Small intestine (tissue), 7 donors: ENCODE measurements around the gene MAST4. TPM values are rescaled to one million over a fixed set of nuclear protein-coding genes. Genes with fewer than 3 reads are reported as not detected.
"Not testable (repeated sequence)": the region's sequence is repeated elsewhere in the genome, so short reads cannot be mapped to it uniquely, and the experiment has no call there.

ENCODE experiments used
- DNase-seq, 2 donors: peaks; one replicate each; pipeline versions ENCODE4 v3.0.0 to v3.0.0-alpha.2; 2013
- FAIRE-seq: peaks from 2 replicates; lab custom pipeline; 2012; peaks lifted over from hg19 to GRCh38; lab: Jason Lieb, UNC
- H3K27ac ChIP-seq, 3 donors: one replicate each; pipeline ENCODE4 v1.5.1; 2013; ENCODE audit warnings: low read length in 2 of 3, mild to moderate bottlenecking in 2 of 3, control low read depth in 1 of 3, inconsistent platforms in 1 of 3, low read depth in 1 of 3, moderate library complexity in 1 of 3
- H3K27me3 ChIP-seq, 3 donors: one replicate each; pipeline ENCODE4 v1.6.1; 2013; ENCODE audit warnings: low read length in 3 of 3, inconsistent platforms in 1 of 3; ENCODE audit not compliant: control insufficient read depth in 3 of 3, insufficient read depth in 3 of 3
- H3K36me3 ChIP-seq, 3 donors: one replicate each; pipeline ENCODE4 v1.6.1; 2013; ENCODE audit warnings: low read length in 3 of 3, inconsistent platforms in 1 of 3, low read depth in 1 of 3, mild to moderate bottlenecking in 1 of 3, moderate library complexity in 1 of 3; ENCODE audit not compliant: control insufficient read depth in 3 of 3, insufficient read depth in 2 of 3
- H3K4me1 ChIP-seq, 3 donors: one replicate each; pipeline ENCODE4 v1.6.1; 2013; ENCODE audit warnings: low read length in 2 of 3, inconsistent platforms in 1 of 3, low read depth in 1 of 3, mild to moderate bottlenecking in 1 of 3, moderate library complexity in 1 of 3; ENCODE audit not compliant: control insufficient read depth in 3 of 3, insufficient read depth in 2 of 3
- H3K4me3 ChIP-seq, 3 donors: one replicate each; pipeline ENCODE4 v1.5.1; 2013; ENCODE audit warnings: low read length in 3 of 3, control low read depth in 1 of 3, inconsistent platforms in 1 of 3, low read depth in 1 of 3, mild to moderate bottlenecking in 1 of 3, moderate library complexity in 1 of 3
- H3K9me3 ChIP-seq, 2 donors: one replicate each; pipeline ENCODE4 v1.6.1; 2013; ENCODE audit warnings: low read depth in 1 of 2, low read length in 1 of 2; ENCODE audit not compliant: control insufficient read depth in 2 of 2, insufficient read depth in 1 of 2
- WGBS, 3 donors: extraction: QIAGEN DNeasy Blood & Tissue Kit; methylation state at CpG; one replicate each; pipeline ENCODE4 v1.1.7; 2013; 5-methylcytosine and 5-hydroxymethylcytosine counted together
- polyA plus RNA-seq, 4 donors: library from polyadenylated mRNA; stranded (reverse) in 3 of 4; unstranded in 1 of 4; fragments of 200-250 nt in 3 of 4; fragments of 120-200 nt in 1 of 4; gene quantifications; one replicate each; pipeline versions ENCODE4 v1.2.1 to v1.2.3, GENCODE V29; 2013
- donor health status: healthy with polysubstance abuse.
- donor health status: control.
- donor health status: control.
- donor health status: Bipolar disorder and iron deficiency.
- donor health status: healthy.

The MAST4 gene
- polyA plus RNA-seq, 4 donors: 3.0 to 16.4 (median 4.5) TPM

DNA sequence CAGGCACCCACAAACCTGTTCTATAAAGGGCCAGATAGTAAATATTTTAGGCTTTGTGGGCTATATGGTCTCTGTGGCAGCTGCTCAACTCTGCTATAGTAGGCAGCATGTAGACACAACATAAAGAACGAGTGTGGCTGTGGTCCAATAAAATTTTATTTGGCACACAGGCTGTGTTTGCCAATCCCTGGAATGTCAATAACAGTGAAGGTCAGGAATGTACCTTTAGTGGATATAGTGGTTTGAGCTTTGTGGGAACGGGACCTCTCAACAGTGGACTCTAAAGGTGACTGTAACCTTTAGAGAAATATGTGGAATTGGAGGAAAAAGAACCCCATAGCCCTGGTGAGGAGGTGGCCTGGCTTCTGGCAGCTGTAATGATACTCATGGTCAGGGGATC lies 145.2 kb downstream of the MAST4 start:
- DNase-seq: no peak
- WGBS, 3 donors: 17 to 64% (median 23%) methylated on average over 2 of the region's 2 CpGs
- Histone ChIP-seq H3K4me1 (no peaks in the 10 kb centered on the region), H3K4me3 (no peak overlapping the region), H3K27ac (no peak overlapping the region), H3K9me3 (peaks cover 0 to 3% of the 10 kb centered on the region in 2 donors), H3K27me3 (no peaks in the 10 kb centered on the region), H3K36me3 (no peaks in the 10 kb centered on the region)
- no peak for FAIRE-seq

DNA sequence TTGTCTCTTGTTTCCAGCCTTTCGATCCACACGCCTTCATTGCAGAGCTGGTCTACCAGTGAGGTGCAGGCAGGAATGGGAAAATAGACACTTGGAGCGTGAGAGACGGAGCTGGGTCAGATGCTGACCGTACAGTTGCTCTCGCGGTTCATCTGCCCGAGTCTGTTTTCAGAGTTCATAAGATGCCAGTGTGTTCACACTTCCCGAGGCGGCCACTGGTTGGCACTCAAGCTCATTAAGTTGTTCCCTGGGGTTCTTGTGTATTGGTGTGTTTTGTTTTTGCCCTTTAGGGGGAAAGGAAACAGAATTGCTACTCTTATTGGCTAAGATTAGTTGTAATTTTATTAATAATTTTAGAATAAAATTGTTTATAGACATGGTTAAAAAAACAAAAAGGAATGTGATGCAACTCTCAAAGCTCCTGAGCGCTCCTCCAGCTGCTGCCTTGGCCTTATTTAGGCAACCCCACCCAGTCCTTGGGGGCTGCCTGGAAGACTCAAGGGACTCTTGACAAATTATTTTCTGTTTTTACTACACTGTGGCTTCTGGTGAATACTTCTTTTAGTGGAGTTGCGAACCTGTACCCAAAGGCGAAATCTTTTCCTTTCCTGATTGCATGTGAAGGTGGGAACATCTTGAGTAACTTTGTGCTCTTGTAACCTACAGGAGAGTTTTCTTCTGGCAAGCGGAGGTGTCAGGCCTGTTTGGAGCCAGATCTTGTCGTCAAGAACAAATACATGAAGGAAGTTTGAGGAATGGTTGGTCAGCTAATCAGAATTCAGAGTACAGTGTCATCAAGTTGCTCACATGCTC lies 146.1 kb downstream of the MAST4 start:
- H3K4me1 ChIP-seq: no peaks in the 10 kb centered on the region
- WGBS, 3 donors: 73 to 82% (median 75%) methylated on average over 15 of the region's 15 CpGs
- FAIRE-seq: no peak
- peak overlapping the region in 1 of 3 donors; percentile 18 for H3K27ac ChIP-seq
- DNase-seq: peak; percentile 4 to 7
- peaks cover 0 to 3% of the 10 kb centered on the region in 2 donors for H3K9me3 ChIP-seq
- H3K27me3 ChIP-seq: no peaks in the 10 kb centered on the region
- no peaks in the 10 kb centered on the region for H3K36me3 ChIP-seq
- H3K4me3 ChIP-seq: no peak overlapping the region

DNA sequence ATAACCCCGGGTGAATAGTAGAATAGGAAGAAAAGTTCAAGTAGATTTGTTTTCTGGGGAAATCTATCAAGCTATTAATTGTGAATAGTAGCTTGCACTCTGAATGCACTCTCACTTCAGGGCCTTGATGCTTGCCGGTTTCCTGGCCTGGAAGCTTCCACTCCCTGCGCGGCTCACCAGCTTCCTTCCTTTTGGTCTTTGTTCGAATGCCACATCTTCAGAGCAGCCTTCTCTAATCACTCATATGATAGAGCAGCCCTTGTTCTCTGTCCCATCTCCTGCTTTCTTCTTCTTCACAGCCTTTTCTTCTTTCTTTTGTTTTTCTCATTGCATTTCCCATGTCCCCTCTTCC lies 146.7 kb downstream of the MAST4 start:
- no peak for FAIRE-seq

DNA sequence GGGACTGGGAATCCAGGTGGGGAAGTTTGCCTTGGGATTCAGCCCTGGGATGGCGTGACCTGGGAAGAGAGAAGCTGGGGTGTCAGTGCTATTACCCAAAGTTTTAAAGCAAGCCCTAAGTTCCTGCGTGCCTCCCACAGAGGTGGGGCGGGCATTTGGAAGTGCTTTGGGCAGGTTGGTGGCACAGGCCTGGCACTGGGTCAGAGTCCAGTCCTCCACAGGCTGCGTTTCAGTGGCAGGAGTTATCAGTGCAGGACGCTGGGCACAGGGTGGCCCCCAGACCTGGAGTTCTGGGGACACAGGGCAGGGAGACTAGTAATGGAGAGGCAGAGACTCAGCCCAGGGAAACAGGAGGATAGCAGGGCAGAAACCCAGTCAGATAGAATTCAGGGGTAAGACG lies 147.2 kb downstream of the MAST4 start:
- Histone ChIP-seq H3K4me1 (no peaks in the 10 kb centered on the region), H3K36me3 (no peaks in the 10 kb centered on the region), H3K27me3 (no peaks in the 10 kb centered on the region), H3K27ac (peak overlapping the region in 1 of 3 donors; percentile 14), H3K4me3 (no peak overlapping the region), H3K9me3 (peaks cover 0 to 3% of the 10 kb centered on the region in 2 donors)
- DNase-seq (no peak), FAIRE-seq (no peak)
- 58 to 86% (median 67%) methylated on average over 6 of the region's 6 CpGs for WGBS, 3 donors

More for the DNA sequence above, 146.7 kb downstream of the MAST4 start:
- Histone ChIP-seq H3K9me3 (peaks cover 0 to 3% of the 10 kb centered on the region in 2 donors), H3K4me1 (no peaks in the 10 kb centered on the region), H3K27ac (no peak overlapping the region), H3K36me3 (no peaks in the 10 kb centered on the region), H3K4me3 (no peak overlapping the region), H3K27me3 (no peaks in the 10 kb centered on the region)
- DNase-seq: no peak
- WGBS, 3 donors: 65 to 83% (median 75%) methylated on average over 5 of the region's 5 CpGs

DNA sequence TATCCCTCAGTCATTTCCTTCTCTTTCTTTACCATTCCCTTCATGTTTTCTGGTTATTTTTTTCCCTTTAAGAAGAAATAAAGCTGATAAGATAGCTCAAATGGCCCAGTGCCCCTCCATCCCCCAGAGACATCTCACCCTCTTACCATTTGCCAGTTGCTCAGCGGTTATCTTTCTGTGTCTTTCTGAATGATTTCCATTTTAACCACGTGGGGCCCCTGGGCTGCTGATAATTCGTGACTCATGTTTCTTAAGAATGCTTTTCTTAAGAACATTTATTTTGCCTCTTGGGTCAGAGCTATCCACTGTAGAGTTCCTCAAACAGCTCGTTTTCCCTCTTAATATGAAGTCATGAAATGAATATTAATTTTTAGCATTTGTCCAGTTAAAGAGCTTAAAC lies 147.8 kb downstream of the MAST4 start:
- 38 to 55% (median 41%) methylated on average over 4 of the region's 4 CpGs for WGBS, 3 donors
- Histone ChIP-seq H3K27ac (no peak overlapping the region), H3K4me1 (no peaks in the 10 kb centered on the region), H3K36me3 (no peaks in the 10 kb centered on the region), H3K27me3 (no peaks in the 10 kb centered on the region), H3K9me3 (peaks cover 0 to 3% of the 10 kb centered on the region in 2 donors), H3K4me3 (no peak overlapping the region)
- no peak for DNase-seq
- no peak for FAIRE-seq

DNA sequence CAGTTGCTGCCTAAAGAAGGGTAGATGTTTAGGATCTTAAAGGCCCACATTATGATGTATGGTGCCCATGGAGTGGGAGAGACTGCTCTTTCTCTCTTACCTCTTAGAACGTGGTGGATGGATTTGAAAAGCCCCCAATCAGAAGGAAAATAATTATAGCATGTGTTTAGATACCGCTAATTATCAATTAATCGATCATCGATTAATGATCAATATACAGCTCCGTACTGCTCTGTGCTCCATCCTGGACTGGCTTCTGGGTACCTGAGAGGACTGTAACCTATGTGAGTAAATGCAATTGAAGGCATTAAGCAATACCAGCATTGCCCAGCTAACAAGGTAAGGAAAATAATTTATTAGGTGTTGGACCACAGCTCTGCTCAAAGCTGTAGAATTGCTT lies 149.1 kb downstream of the MAST4 start:
- no peak for DNase-seq
- H3K4me3 ChIP-seq: no peak overlapping the region
- H3K36me3 ChIP-seq: no peaks in the 10 kb centered on the region
- no peaks in the 10 kb centered on the region for H3K27me3 ChIP-seq
- H3K9me3 ChIP-seq: peaks cover 0 to 3% of the 10 kb centered on the region in 2 donors
- H3K27ac ChIP-seq: no peak overlapping the region
- 80 to 94% (median 86%) methylated on average over 5 of the region's 5 CpGs for WGBS, 3 donors
- no peak for FAIRE-seq
- H3K4me1 ChIP-seq: no peaks in the 10 kb centered on the region

DNA sequence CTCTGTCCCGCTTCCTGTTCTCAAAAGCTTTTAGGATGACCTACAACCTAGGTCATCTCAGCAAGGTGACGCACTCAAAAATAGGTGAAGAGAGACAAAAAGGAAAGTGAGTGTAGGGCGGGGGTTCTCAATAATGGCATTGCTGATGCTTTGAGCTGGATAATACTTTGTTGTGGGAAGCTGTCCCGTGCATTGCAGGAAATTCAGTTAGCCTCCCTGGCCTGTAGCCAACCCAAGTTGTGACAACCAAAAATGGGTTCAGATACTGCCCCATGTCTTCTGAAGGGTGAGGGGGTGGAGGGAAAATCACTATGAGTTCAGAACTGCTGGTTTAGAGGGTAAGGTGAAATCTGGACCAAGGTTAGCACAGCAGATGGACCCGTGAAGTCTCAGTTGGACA lies 151.4 kb downstream of the MAST4 start:
- no peak overlapping the region for H3K4me3 ChIP-seq
- no peaks in the 10 kb centered on the region for H3K36me3 ChIP-seq
- 71 to 81% (median 79%) methylated on average over 5 of the region's 5 CpGs for WGBS, 3 donors
- FAIRE-seq (no peak), DNase-seq (no peak)
- H3K4me1 ChIP-seq: no peaks in the 10 kb centered on the region
- H3K9me3 ChIP-seq: peaks cover 0 to 3% of the 10 kb centered on the region in 2 donors
- H3K27me3 ChIP-seq: no peaks in the 10 kb centered on the region
- no peak overlapping the region for H3K27ac ChIP-seq

DNA sequence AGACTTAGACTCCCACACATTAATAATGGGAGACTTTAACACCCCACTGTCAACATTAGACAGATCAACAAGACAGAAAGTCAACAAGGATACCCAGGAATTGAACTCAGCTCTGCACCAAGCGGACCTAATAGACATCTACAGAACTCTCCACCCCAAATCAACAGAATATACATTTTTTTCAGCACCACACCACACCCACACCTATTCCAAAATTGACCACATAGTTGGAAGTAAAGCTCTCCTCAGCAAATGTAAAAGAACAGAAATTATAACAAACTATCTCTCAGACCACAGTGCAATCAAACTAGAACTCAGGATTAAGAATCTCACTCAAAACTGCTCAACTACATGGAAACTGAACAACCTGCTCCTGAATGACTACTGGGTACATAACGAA lies 156.5 kb downstream of the MAST4 start:
- H3K4me1 ChIP-seq, FAIRE-seq, DNase-seq, H3K27me3 ChIP-seq, H3K27ac ChIP-seq, H3K9me3 ChIP-seq, H3K36me3 ChIP-seq, H3K4me3 ChIP-seq: not testable (repeated sequence)
- 50% methylated on average over 1 of the region's 2 CpGs; no CpG with 5 or more reads in 2 of the 3 donors for WGBS, 3 donors
